Measurements from ENCODE around the gene POLR2B. TPM values are rescaled to one million over a fixed set of nuclear protein-coding genes. Genes with fewer than 3 reads are reported as not detected.

POLR2B gene
- total and polyA plus RNA-seq, 2 of the 8 experiments (the other 6 are each of a cell fraction or from before 2014, with no cell fraction given), result 59.3 to 115 TPM

- Histone ChIP-seq H3K23me2 (ENCODE audit: low read depth, low read length) (peaks cover 11% of the 10 kb centered on the region; the same call in 1 of the 2 replicates), H3K9me3 (ENCODE audit: insufficient read depth in 2 of 2, low read depth in 1 of 2, low read length in 1 of 2) (no peaks in the 10 kb centered on the region), H2BK15ac (ENCODE audit: low read length) (no peak overlapping the region), H3K36me3 (ENCODE audit: control insufficient read depth in 2 of 4, insufficient read depth in 4 of 4, low read length in 3 of 4) (peaks cover 8 to 48% (median 23%) of the 10 kb centered on the region in 4 experiments; a peak in 6 of 8 replicates), H4K5ac (ENCODE audit: insufficient read length, low read depth, low read length) (no peak overlapping the region), H3K4me2 (ENCODE audit: insufficient read depth in 1 of 2, low read depth in 2 of 2, low read length in 2 of 2) (no peak overlapping the region), H3K56ac (replicated peaks; ENCODE audit: insufficient read length, low read depth, low read length) (no peak overlapping the region), H3K27me3 (replicated peaks in 1 of 4; ENCODE audit: control insufficient read depth in 3 of 4, extremely low read depth in 1 of 4, insufficient read depth in 3 of 4, low read length in 3 of 4) (no peaks in the 10 kb centered on the region; a peak in 1 of 7 replicates), H2BK120ac (replicated peaks; ENCODE audit: low read depth, low read length) (no peak overlapping the region), H3K27ac (ENCODE audit: low read depth, low read length) (no peak overlapping the region), H2BK5ac (ENCODE audit: low read depth, low read length) (no peak overlapping the region), H3K4me1 (replicated peaks in 1 of 4; ENCODE audit: control insufficient read depth in 3 of 4, insufficient read depth in 4 of 4, low read length in 3 of 4) (peaks cover 0 to 4% (median 0%) of the 10 kb centered on the region in 4 experiments; a peak in 3 of 7 replicates), H4K20me1 (replicated peaks in 1 of 2; ENCODE audit: control insufficient read depth in 1 of 2, insufficient read depth in 2 of 2, low read length in 2 of 2) (peaks cover 7% of the 10 kb centered on the region in 2 experiments), H2AFZ (ENCODE audit: low read length) (no peak overlapping the region), H4K91ac (replicated peaks; ENCODE audit: insufficient read length, low read length) (no peak overlapping the region), H3K79me2 (ENCODE audit: control insufficient read depth in 1 of 2, insufficient read depth in 2 of 2, low read length in 2 of 2) (peaks cover 7 to 28% of the 10 kb centered on the region in 2 experiments), H2AK5ac (ENCODE audit: low read depth, low read length) (no peak overlapping the region), H3K23ac (ENCODE audit: insufficient read length) (no peak overlapping the region), H3K4me3 (ENCODE audit: extremely low read depth in 1 of 4, insufficient read depth in 2 of 4, low read depth in 3 of 4, low read length in 4 of 4) (no peak overlapping the region), H2BK20ac (ENCODE audit: low read length) (no peak overlapping the region), H3K14ac (ENCODE audit: insufficient read length) (no peak overlapping the region), H3K79me1 (ENCODE audit: low read depth, low read length) (peaks cover 7% of the 10 kb centered on the region), H3K18ac (ENCODE audit: extremely low read depth, low read length) (no peak overlapping the region), H3K4ac (replicated peaks; ENCODE audit: insufficient read length, low read depth, low read length) (no peak overlapping the region), H4K8ac (ENCODE audit: extremely low read depth, insufficient read depth, low read length) (no peak overlapping the region), H2BK12ac (ENCODE audit: low read depth, low read length) (no peak overlapping the region), H3K9ac (replicated peaks in 1 of 4; ENCODE audit: extremely low read depth in 1 of 4, low read depth in 3 of 4, low read length in 3 of 4) (no peak overlapping the region)
- POLR2A ChIA-PET (ENCODE audit: partially characterized antibody), result no interaction called here
- FAIRE-seq (no peak), DNase-seq (ENCODE audit: low read depth in 1 of 2, low spot score in 2 of 2) (no peak)
- CTCF ChIA-PET (ENCODE audit: partially characterized antibody), result no interaction called here
- TF ChIP-seq CTBP2 (IDR thresholded peaks at IDR 0.05; ENCODE audit: borderline replicate concordance, insufficient read depth, insufficient read length, low read length) (no peak), RAD21 (IDR thresholded peaks at IDR 0.05 in 1 of 2, conservative IDR thresholded peaks at IDR 0.05 in 1 of 2; ENCODE audit: low read depth in 2 of 2, low read length in 2 of 2) (no peak), KDM1A (IDR thresholded peaks at IDR 0.05; ENCODE audit: borderline replicate concordance, low read length) (no peak), BACH1 (IDR thresholded peaks at IDR 0.05; ENCODE audit: low read length) (no peak), POLR2A (IDR thresholded peaks at IDR 0.05; ENCODE audit: control extremely low read depth in 1 of 2, low read depth in 2 of 2, low read length in 2 of 2) (no peak), GTF2F1 (IDR thresholded peaks at IDR 0.05; ENCODE audit: borderline replicate concordance, low read depth, low read length) (no peak), SP1 (IDR thresholded peaks at IDR 0.05; ENCODE audit: low read depth, low read length) (no peak), YY1 (IDR thresholded peaks at IDR 0.05; ENCODE audit: low read depth, low read length) (no peak), CBX8 (IDR thresholded peaks at IDR 0.05; ENCODE audit: borderline replicate concordance, low read depth, low read length) (no peak), CEBPB (IDR thresholded peaks at IDR 0.05; ENCODE audit: low read depth, low read length) (no peak), PHF8 (conservative IDR thresholded peaks at IDR 0.05; ENCODE audit: low read depth, low read length) (no peak), ZNF274 (IDR thresholded peaks at IDR 0.05; ENCODE audit: borderline replicate concordance, extremely low read depth, low read length) (no peak), MAX (IDR thresholded peaks at IDR 0.05) (no peak), MAFK (IDR thresholded peaks at IDR 0.05; ENCODE audit: low read depth, low read length) (no peak), BRCA1 (IDR thresholded peaks at IDR 0.05; ENCODE audit: low read depth, low read length) (no peak)
These were observed 5.9 kb upstream of the POLR2B start for GRCh38 chr4:56972809-56973208.
